MCF 10A (cell line): Measurements from ENCODE around the gene CASP2. TPM values are rescaled to one million over a fixed set of nuclear protein-coding genes. Genes with fewer than 3 reads are reported as not detected.

ENCODE experiments used
- Bru-seq: library from RNA; stranded (reverse); fragments of 400-500 nt; gene quantifications from one replicate; lab custom pipeline; 2021; lab: Mats Ljungman, UMichigan
- BruChase-seq, 2 experiments: library from RNA; stranded (reverse); fragments of 400-500 nt; gene quantifications; one replicate each; lab custom pipeline; 2021; lab: Mats Ljungman, UMichigan
- BruUV-seq: library from RNA; stranded (reverse); fragments of 400-500 nt; replicated peaks from 2 replicates; lab custom pipeline; 2021; lab: Mats Ljungman, UMichigan
- CTCF ChIA-PET: fragments of 300-600 bp; sonication (Branson Sonifier 250); formaldehyde crosslinking; extraction: SDS; loops from one replicate; lab custom pipeline; 2021; ENCODE audit warnings: antibody characterized with exemption, inconsistent platforms; lab: Yijun Ruan, JAX
- POLR2A ChIA-PET: fragments of 300-600, 350-650 bp; sonication (Branson Sonifier 250); formaldehyde crosslinking; extraction: SDS; loops from one replicate; lab custom pipeline; 2020; ENCODE audit warnings: antibody characterized with exemption, inconsistent platforms; lab: Yijun Ruan, JAX
- DNase-seq: peaks from one replicate; pipeline ENCODE4 v3.0.0-alpha.2; 2018; ENCODE audit not compliant: unreplicated experiment
- H3K27ac Mint-ChIP-seq: one replicate; pipeline ENCODE4 v1.8.0; 2022; ENCODE audit warnings: mild to moderate bottlenecking, low read depth, mixed read lengths; ENCODE audit not compliant: unreplicated experiment
- H3K27me3 Mint-ChIP-seq: one replicate; pipeline ENCODE4 v1.8.0; 2022; ENCODE audit warnings: mixed read lengths; ENCODE audit not compliant: insufficient read depth, unreplicated experiment
- H3K36me3 Mint-ChIP-seq: one replicate; pipeline ENCODE4 v1.8.0; 2022; ENCODE audit warnings: mild to moderate bottlenecking, moderate library complexity, mixed read lengths; ENCODE audit not compliant: insufficient read depth, unreplicated experiment
- H3K4me1 Mint-ChIP-seq: one replicate; pipeline ENCODE4 v1.8.0; 2022; ENCODE audit warnings: mixed read lengths; ENCODE audit not compliant: insufficient read depth, unreplicated experiment
- H3K4me3 Mint-ChIP-seq: one replicate; pipeline ENCODE4 v1.8.0; 2022; ENCODE audit warnings: mild to moderate bottlenecking, moderate library complexity, mixed read lengths; ENCODE audit not compliant: unreplicated experiment
- H3K9me3 Mint-ChIP-seq: one replicate; pipeline ENCODE4 v1.8.0; 2022; ENCODE audit warnings: mixed read lengths; ENCODE audit not compliant: unreplicated experiment
- CTCF ChIP-seq: fragments of 200-600 bp; IDR thresholded peaks from one replicate; pipeline ENCODE4 v1.8.0; 2022; ENCODE audit warnings: antibody characterized with exemption, mild to moderate bottlenecking; ENCODE audit not compliant: unreplicated experiment
- intact Hi-C: fragments of 100-400 bp; cut with micrococcal nuclease; formaldehyde crosslinking; loops from 2 replicates; pipeline ENCODE4 v1.14.1; 2022
- long read RNA-seq: library from polyadenylated mRNA; stranded (forward); transcript quantifications from one replicate; pipeline ENCODE4 v2.0.0, GENCODE V29; 2022
- total RNA-seq: library from RNA; stranded (reverse); gene quantifications from 2 replicates; pipeline ENCODE4 v1.2.3, GENCODE V29; 2022

Gene CASP2
- total RNA-seq = 15.1 and 17.4 TPM in 2 replicates
- Bru-seq, nascent RNA = percentile 71 among the genes with signal in this experiment
- percentile 87 among the genes with signal in this experiment for BruChase-seq, experiment 1, labeled RNA remaining after a 6-hour chase
- percentile 87 among the genes with signal in this experiment for BruChase-seq, experiment 2, labeled RNA remaining after a 2-hour chase
- long read RNA-seq, full-length matches to known transcripts = 6 of 11 reads
- long read RNA-seq, partial matches to known transcripts = 2 of 11 reads
- long read RNA-seq, other reads (novel, unspliced or antisense) = 3 of 11 reads

DNA sequence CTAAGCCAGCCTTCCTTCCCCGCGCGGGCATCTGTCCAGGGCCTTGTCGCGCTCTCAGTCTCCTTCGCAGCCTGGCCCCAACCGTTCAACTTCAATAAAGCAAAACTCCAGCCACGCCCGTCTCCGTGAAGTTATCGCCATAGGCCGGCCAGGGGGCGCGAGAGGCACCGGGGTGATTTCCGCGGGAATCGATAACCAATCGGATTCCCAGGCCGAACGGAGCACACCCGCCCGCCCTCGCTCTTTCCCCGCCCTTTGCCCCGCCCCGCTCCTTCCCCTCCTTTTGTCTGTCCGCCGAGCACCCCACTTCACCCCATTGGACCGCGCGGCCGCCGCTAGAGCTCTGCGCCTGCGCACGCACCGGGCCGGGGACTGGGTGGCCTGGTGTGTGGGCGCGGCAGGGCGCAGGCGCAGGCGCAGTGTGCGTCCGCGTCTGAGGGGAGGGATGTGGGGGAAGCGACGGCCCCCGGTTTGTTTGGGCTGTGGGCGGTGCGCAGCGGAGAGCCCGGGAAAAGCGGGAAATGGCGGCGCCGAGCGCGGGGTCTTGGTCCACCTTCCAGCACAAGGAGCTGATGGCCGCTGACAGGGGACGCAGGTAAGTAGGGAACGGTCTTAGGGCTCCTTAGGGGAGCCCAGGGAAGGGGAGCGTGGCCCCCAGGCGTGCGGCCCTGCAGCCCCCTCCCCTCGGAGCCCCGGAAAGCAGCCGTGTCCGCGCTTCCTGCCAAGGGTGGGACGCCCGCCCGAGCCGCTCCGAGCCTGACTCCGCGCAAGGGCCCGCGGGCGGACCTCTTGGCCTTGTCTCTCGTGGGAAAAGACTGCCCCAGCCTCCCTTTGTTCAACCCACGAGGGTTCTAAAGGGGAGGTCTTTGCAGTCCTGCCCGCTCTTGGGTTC lies at the start of gene CASP2:
CASP2 (plus strand) TSS at position 417 of the 892 bp plus-strand sequence; CDS start at position 522, 105 bp downstream.
- peaks cover 42% of the 10 kb centered on the region for H3K4me1 Mint-ChIP-seq
- peak within 1 kb of the TSS; percentile 98 for H3K4me3 Mint-ChIP-seq
- BruUV-seq = TSS peak; percentile 25
- no peak for TF ChIP-seq CTCF
- no peaks in the 10 kb centered on the region for H3K9me3 Mint-ChIP-seq
- intact Hi-C loops = loop anchor here (2.0 kb wide), 2 partner anchors 23 to 93 kb away; partner anchors contain the start of gene ZYX
- peak within 1 kb of the TSS; percentile 68 for H3K27ac Mint-ChIP-seq
- no peaks in the 10 kb centered on the region for H3K27me3 Mint-ChIP-seq
- peak; percentile 97 for DNase-seq
- CTCF ChIA-PET = interaction anchor here (0.5 to 1.7 kb wide), 8 partner anchors 11 to 119 kb away, joined by 3 to 8 read pairs (median 3); no protein-coding TSS in a partner anchor
- POLR2A ChIA-PET = interaction anchor here (0.7 to 3.7 kb wide), 13 partner anchors 8 to 204 kb away, joined by 3 to 32 read pairs (median 3); partner anchors contain the start of genes EPHA1 and GSTK1
- peaks cover 19% of the 10 kb centered on the region for H3K36me3 Mint-ChIP-seq

DNA sequence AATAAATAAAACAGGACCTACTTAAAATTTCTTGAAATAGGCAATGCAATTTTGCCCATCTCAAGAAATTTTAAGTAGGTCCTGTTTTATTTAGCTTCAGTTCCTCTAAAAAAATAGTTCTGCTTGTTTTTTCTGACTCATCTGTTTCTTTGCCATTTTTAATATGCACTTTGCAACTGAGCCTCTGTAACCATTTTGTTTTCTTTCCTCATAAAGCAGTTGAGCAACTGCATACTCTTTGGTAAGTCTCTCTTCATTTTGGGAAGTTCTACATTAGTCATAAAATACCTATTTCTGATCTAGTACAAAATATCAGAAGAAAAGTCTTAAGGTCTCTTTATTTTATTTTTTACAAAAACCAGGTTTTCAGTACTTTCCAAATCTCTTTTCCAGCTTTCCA lies 48.3 kb upstream of the CASP2 start:
- TF ChIP-seq CTCF = no peak
- H3K4me1 Mint-ChIP-seq = peaks cover 15% of the 10 kb centered on the region
- DNase-seq = peak; percentile 68
- no peaks in the 10 kb centered on the region for H3K36me3 Mint-ChIP-seq
- H3K9me3 Mint-ChIP-seq = peaks cover 13% of the 10 kb centered on the region
- ChIA-PET CTCF (interaction anchor here (0.5 to 6.4 kb wide), 55 partner anchors 8 to 1054 kb away, joined by 3 to 131 read pairs (median 7); partner anchors contain the start of genes CASP2, CLCN1, EPHA1 and GSTK1), POLR2A (interaction anchor here (0.6 to 2.0 kb wide), 12 partner anchors 21 to 651 kb away, joined by 3 to 13 read pairs (median 4); partner anchors contain the start of genes CASP2 and GSTK1)
- no TSS peak for BruUV-seq
- H3K27ac Mint-ChIP-seq = peak overlapping the region; percentile 39
- H3K4me3 Mint-ChIP-seq = no peak overlapping the region
- intact Hi-C loops = loop anchor here (1.0 to 2.0 kb wide), 4 partner anchors 61 to 176 kb away; partner anchors contain the start of gene ZYX
- peaks cover 28% of the 10 kb centered on the region for H3K27me3 Mint-ChIP-seq

- peaks cover 21% of the 10 kb centered on the region for H3K27me3 Mint-ChIP-seq
- peak overlapping the region; percentile 39 for H3K27ac Mint-ChIP-seq
- no TSS peak for BruUV-seq
- POLR2A ChIA-PET = interaction anchor here (0.6 to 2.0 kb wide), 15 partner anchors 8 to 183 kb away, joined by 3 to 13 read pairs (median 4); partner anchors contain the start of genes CASP2 and GSTK1
- no peaks in the 10 kb centered on the region for H3K36me3 Mint-ChIP-seq
- intact Hi-C loops = loop anchor here (1.0 to 2.0 kb wide), 4 partner anchors 60 to 176 kb away; partner anchors contain the start of gene ZYX
- peak overlapping the region; percentile 7 for H3K4me3 Mint-ChIP-seq
- CTCF ChIA-PET = interaction anchor here (0.5 to 6.4 kb wide), 74 partner anchors 8 to 1151 kb away, joined by 3 to 131 read pairs (median 5); partner anchors contain the start of genes CASP2, CLCN1, EPHA1 and GSTK1
- H3K9me3 Mint-ChIP-seq = peaks cover 13% of the 10 kb centered on the region
- peak; percentile 82 for DNase-seq
- H3K4me1 Mint-ChIP-seq = peaks cover 21% of the 10 kb centered on the region
- TF ChIP-seq CTCF = peak; percentile 92
These were observed 47.6 kb upstream of the CASP2 start for GRCh38 chr7:143240291-143241168.
